ENCODE results near the gene RRP7A. TPM values are rescaled to one million over a fixed set of nuclear protein-coding genes. Genes with fewer than 3 reads are reported as not detected.

Gene RRP7A
- polyA plus RNA-seq, 1 experiment: 42.3 TPM

DNA sequence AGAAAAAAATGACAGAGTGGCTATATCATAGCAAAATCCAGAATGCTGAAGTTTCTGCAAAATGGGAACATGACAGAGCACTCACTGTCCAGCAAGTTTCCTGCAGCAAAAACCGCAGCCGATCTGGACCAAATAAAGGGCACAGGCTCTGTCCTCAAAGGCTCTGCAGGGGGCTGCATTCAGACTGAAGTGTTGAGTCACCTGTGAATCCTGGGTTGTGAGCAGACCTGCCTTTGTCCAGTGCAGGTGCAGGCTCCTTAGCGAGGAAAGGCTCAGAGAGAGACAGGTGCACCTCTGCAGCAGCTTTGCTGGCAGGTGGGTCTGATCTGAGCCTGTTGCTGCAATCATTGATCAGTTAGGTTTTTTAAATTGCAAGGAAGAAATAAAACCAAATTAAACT, 58.1 kb downstream of the RRP7A start:
- Histone ChIP-seq H3K4me3 (ENCODE audit: low read depth, low read length) (no peak overlapping the region), H3K27me3 (ENCODE audit: control insufficient read depth, insufficient read depth, low read length) (peaks cover 18% of the 10 kb centered on the region), H3K36me3 (ENCODE audit: control insufficient read depth, insufficient read depth, low read length) (no peaks in the 10 kb centered on the region)
- no peak for TF ChIP-seq CTCF (IDR thresholded peaks at IDR 0.05; ENCODE audit: insufficient read depth, low read depth, low read length)
- DNase-seq (ENCODE audit: low read depth): no peak
- ChIA-PET POLR2A (no interaction called here), CTCF (interaction anchor here (2.4 to 2.6 kb wide), 2 partner anchors 12 to 17 kb away, joined by 10 to 12 read pairs; no protein-coding TSS in a partner anchor)

Small RNA genes lying within 50 kb of the gene (small RNA-seq; reads per million reads assigned to genes)
- gene RN7SKP80 (ENCODE audit: insufficient read length, low read depth, low replicate concordance): not detected
- gene RNU6-513P (ENCODE audit: insufficient read length, low read depth, low replicate concordance): not detected

Other genes starting within 250 kb of the RRP7A start
- gene TCF20, start 249.1 kb downstream of the RRP7A start, polyA plus RNA-seq (2011; rRNA removed): 19.1 and 19.9 TPM in 2 replicates
- gene NFAM1, start 87.4 kb downstream of the RRP7A start, polyA plus RNA-seq (2011; rRNA removed): 0.01 TPM in 1 of 2 replicates, not detected in the other
- gene SERHL2, start 34.2 kb upstream of the RRP7A start, polyA plus RNA-seq (2011; rRNA removed): 6.1 and 6.6 TPM in 2 replicates
- 46.2 and 54.3 TPM in 2 replicates for gene POLDIP3, start 95.1 kb upstream of the RRP7A start, polyA plus RNA-seq (2011; rRNA removed)
- gene ATP5MGL, start 120.8 kb upstream of the RRP7A start, polyA plus RNA-seq (2011; rRNA removed): 0.10 TPM in 1 of 2 replicates, not detected in the other
- gene CYB5R3, start 129.6 kb upstream of the RRP7A start, polyA plus RNA-seq (2011; rRNA removed): 200 and 418 TPM in 2 replicates
- gene A4GALT, start 201.1 kb upstream of the RRP7A start, polyA plus RNA-seq (2011; rRNA removed): 3.1 and 6.7 TPM in 2 replicates

All from BJ (cell line).